H9 (cell line): ENCODE measurements around the gene DDX59. TPM values are rescaled to one million over a fixed set of nuclear protein-coding genes. Genes with fewer than 3 reads are reported as not detected.

Experiments
- DNase-seq: peaks from one replicate; pipeline ENCODE4 v3.0.0-alpha.2; 2017
- H2AFZ ChIP-seq: one replicate; pipeline ENCODE4 v1.6.1; 2013; ENCODE audit warnings: mild to moderate bottlenecking, low read length, control low read depth, moderate library complexity
- H2AK5ac ChIP-seq: 2 replicates; pipeline ENCODE4 v1.6.1; 2013; ENCODE audit warnings: low read length, control low read depth, mixed read lengths; ENCODE audit not compliant: insufficient read length
- H2BK120ac ChIP-seq: one replicate; pipeline ENCODE4 v1.6.1; 2013; ENCODE audit warnings: low read depth, mild to moderate bottlenecking, low read length, control low read depth, inconsistent platforms; ENCODE audit not compliant: poor library complexity, severe bottlenecking
- H2BK12ac ChIP-seq: 2 replicates; pipeline ENCODE4 v1.6.1; 2013; ENCODE audit warnings: low read length, control low read depth, mixed read lengths, low read depth; ENCODE audit not compliant: insufficient read length
- H2BK15ac ChIP-seq: 2 replicates; pipeline ENCODE4 v1.6.1; 2013; ENCODE audit warnings: low read depth, low read length, control low read depth
- H2BK20ac ChIP-seq: one replicate; pipeline ENCODE4 v1.6.1; 2013; ENCODE audit warnings: low read depth, mild to moderate bottlenecking, low read length, control low read depth, inconsistent platforms; ENCODE audit not compliant: poor library complexity, severe bottlenecking
- H2BK5ac ChIP-seq: 2 replicates; pipeline ENCODE4 v1.6.1; 2013; ENCODE audit warnings: low read length, control low read depth, mixed read lengths; ENCODE audit not compliant: insufficient read length
- H3K14ac ChIP-seq: 2 replicates; pipeline ENCODE4 v1.6.1; 2013; ENCODE audit warnings: low read length, control low read depth; ENCODE audit not compliant: insufficient read depth
- H3K18ac ChIP-seq: 2 replicates; pipeline ENCODE4 v1.6.1; 2013; ENCODE audit warnings: low read depth, mild to moderate bottlenecking, mixed read lengths, low read length, control low read depth; ENCODE audit not compliant: insufficient read length
- H3K23ac ChIP-seq: 2 replicates; pipeline ENCODE4 v1.6.1; 2013; ENCODE audit warnings: low read length, control low read depth, mixed read lengths, low read depth; ENCODE audit not compliant: insufficient read length
- H3K23me2 ChIP-seq: 2 replicates; pipeline ENCODE4 v1.6.1; 2013; ENCODE audit warnings: low read depth, mild to moderate bottlenecking, mixed read lengths, low read length, control low read depth; ENCODE audit not compliant: insufficient read length, poor library complexity, severe bottlenecking
- H3K27ac ChIP-seq: 2 replicates; pipeline ENCODE4 v1.5.1; 2013; ENCODE audit warnings: low read length, control low read depth, mixed read lengths, low read depth; ENCODE audit not compliant: insufficient read length
- H3K27me3 ChIP-seq: 2 replicates; pipeline ENCODE4 v1.6.1; 2013; ENCODE audit warnings: low read length, control low read depth, inconsistent platforms; ENCODE audit not compliant: insufficient read depth
- H3K4ac ChIP-seq: 2 replicates; pipeline ENCODE4 v1.6.1; 2013; ENCODE audit warnings: low read depth, mild to moderate bottlenecking, control low read depth, inconsistent platforms, low read length, moderate library complexity
- H3K4me1 ChIP-seq: 2 replicates; pipeline ENCODE4 v1.6.1; 2013; ENCODE audit warnings: low read length, control low read depth, inconsistent platforms; ENCODE audit not compliant: insufficient read depth
- H3K4me2 ChIP-seq: 2 replicates; pipeline ENCODE4 v1.6.1; 2013; ENCODE audit warnings: low read length, control low read depth, mixed read lengths; ENCODE audit not compliant: insufficient read length, insufficient read depth
- H3K56ac ChIP-seq: 2 replicates; pipeline ENCODE4 v1.6.1; 2013; ENCODE audit warnings: low read depth, mild to moderate bottlenecking, mixed read lengths, low read length, control low read depth; ENCODE audit not compliant: insufficient read length
- H3K79me1 ChIP-seq: 2 replicates; pipeline ENCODE4 v1.6.1; 2013; ENCODE audit warnings: low read depth, mild to moderate bottlenecking, moderate library complexity, low read length, control low read depth, inconsistent platforms; ENCODE audit not compliant: insufficient read depth, poor library complexity, severe bottlenecking
- H3K79me2 ChIP-seq: 2 replicates; pipeline ENCODE4 v1.6.1; 2013; ENCODE audit warnings: low read length, control low read depth, inconsistent platforms; ENCODE audit not compliant: insufficient read depth
- H3K9ac ChIP-seq: 2 replicates; pipeline ENCODE4 v1.6.1; 2013; ENCODE audit warnings: low read length, control low read depth, mixed read lengths; ENCODE audit not compliant: insufficient read length; ENCODE audit errors: extremely low read depth
- H3K9me3 ChIP-seq: one replicate; pipeline ENCODE4 v1.6.1; 2013; ENCODE audit warnings: low read depth, low read length, inconsistent platforms; ENCODE audit not compliant: control insufficient read depth
- H3T11ph ChIP-seq: one replicate; pipeline ENCODE4 v1.6.1; 2013; ENCODE audit warnings: mild to moderate bottlenecking, low read length, control low read depth, inconsistent platforms
- H4K20me1 ChIP-seq: one replicate; pipeline ENCODE4 v1.6.1; 2013; ENCODE audit not compliant: control insufficient read depth, insufficient read length, insufficient read depth
- H4K5ac ChIP-seq: 2 replicates; pipeline ENCODE4 v1.6.1; 2013; ENCODE audit warnings: low read depth, mild to moderate bottlenecking, mixed read lengths, low read length, control low read depth; ENCODE audit not compliant: insufficient read length
- H4K8ac ChIP-seq: replicated peaks from 2 replicates; pipeline ENCODE4 v1.6.1; 2013; ENCODE audit warnings: low read length, control low read depth, mixed read lengths, low read depth; ENCODE audit not compliant: insufficient read length
- H4K91ac ChIP-seq: 2 replicates; pipeline ENCODE4 v1.6.1; 2013; ENCODE audit warnings: low read depth, mild to moderate bottlenecking, moderate library complexity, mixed read lengths, low read length, control low read depth; ENCODE audit not compliant: insufficient read length
- H3K27ac Mint-ChIP-seq, 3 experiments: 2 replicates in 2 of 3; 3 replicates in 1 of 3; pipeline ENCODE4 v1.8.0; 2020 to 2021; ENCODE audit warnings: mixed read lengths in 3 of 3, mild to moderate bottlenecking in 1 of 3, moderate library complexity in 1 of 3
- H3K27me3 Mint-ChIP-seq: 2 replicates; pipeline ENCODE4 v1.8.0; 2021; ENCODE audit warnings: low read depth, mild to moderate bottlenecking, moderate library complexity, mixed read lengths
- H3K36me3 Mint-ChIP-seq, 3 experiments: 2 replicates in 2 of 3; 3 replicates in 1 of 3; pipeline ENCODE4 v1.8.0; 2020 to 2021; ENCODE audit warnings: low read depth in 3 of 3, mixed read lengths in 3 of 3; ENCODE audit not compliant: insufficient read depth in 1 of 3
- H3K4me1 Mint-ChIP-seq, 2 experiments: 2 replicates each; pipeline ENCODE4 v1.8.0; 2020; ENCODE audit warnings: mixed read lengths in 2 of 2
- H3K4me3 Mint-ChIP-seq, 2 experiments: 2 replicates in 1 of 2; 3 replicates in 1 of 2; pipeline ENCODE4 v1.8.0; 2020 to 2021; ENCODE audit warnings: mild to moderate bottlenecking in 2 of 2, mixed read lengths in 2 of 2, moderate library complexity in 1 of 2
- H3K9me3 Mint-ChIP-seq, 2 experiments: 2 replicates in 1 of 2; 3 replicates in 1 of 2; pipeline ENCODE4 v1.8.0; 2020; ENCODE audit warnings: mild to moderate bottlenecking in 2 of 2, mixed read lengths in 2 of 2, moderate library complexity in 1 of 2
- WGBS: extraction: QIAGEN DNeasy Blood & Tissue Kit; methylation state at CpG from one replicate; pipeline ENCODE4 v1.1.7; 2013; ENCODE audit warnings: missing lambda C conversion rate, low lambda C conversion rate, mixed read lengths; ENCODE audit not compliant: insufficient read length; ENCODE audit errors: extremely low coverage; 5-methylcytosine and 5-hydroxymethylcytosine counted together
- total RNA-seq: library from RNA; stranded (reverse); gene quantifications from 2 replicates; pipeline ENCODE4 v1.2.1, GENCODE V29; 2021
- TF ChIP-seq, protein P1 (sequence below): fragments of 200-600 bp; sonication (generic); conservative IDR thresholded peaks from 3 replicates; pipeline ENCODE4 v1.8.0; 2021; ENCODE audit warnings: antibody characterized with exemption, mild to moderate bottlenecking

Gene DDX59
- total RNA-seq, 1 experiment from 2014 or later = 14.0 TPM

- Histone ChIP-seq H2BK15ac (no peak overlapping the region), H4K5ac (no peak overlapping the region), H3K4ac (no peak overlapping the region), H4K20me1 (no peaks in the 10 kb centered on the region), H3K27me3 (no peaks in the 10 kb centered on the region), H3K9me3 (no peaks in the 10 kb centered on the region), H3K56ac (no peak overlapping the region), H3K27ac (no peak overlapping the region), H3K4me2 (no peak overlapping the region), H2BK12ac (no peak overlapping the region), H2AK5ac (no peak overlapping the region), H3K18ac (no peak overlapping the region), H3K79me1 (no peaks in the 10 kb centered on the region), H3K23me2 (no peaks in the 10 kb centered on the region), H2BK120ac (no peak overlapping the region), H4K8ac (no peak overlapping the region), H3T11ph (no peak overlapping the region), H2BK5ac (no peak overlapping the region), H2AFZ (no peak overlapping the region), H3K9ac (no peak overlapping the region), H3K79me2 (no peaks in the 10 kb centered on the region), H3K23ac (no peak overlapping the region), H2BK20ac (no peak overlapping the region), H3K14ac (no peak overlapping the region), H3K4me1 (no peaks in the 10 kb centered on the region), H4K91ac (no peak overlapping the region)
- TF ChIP-seq, protein P1, sequence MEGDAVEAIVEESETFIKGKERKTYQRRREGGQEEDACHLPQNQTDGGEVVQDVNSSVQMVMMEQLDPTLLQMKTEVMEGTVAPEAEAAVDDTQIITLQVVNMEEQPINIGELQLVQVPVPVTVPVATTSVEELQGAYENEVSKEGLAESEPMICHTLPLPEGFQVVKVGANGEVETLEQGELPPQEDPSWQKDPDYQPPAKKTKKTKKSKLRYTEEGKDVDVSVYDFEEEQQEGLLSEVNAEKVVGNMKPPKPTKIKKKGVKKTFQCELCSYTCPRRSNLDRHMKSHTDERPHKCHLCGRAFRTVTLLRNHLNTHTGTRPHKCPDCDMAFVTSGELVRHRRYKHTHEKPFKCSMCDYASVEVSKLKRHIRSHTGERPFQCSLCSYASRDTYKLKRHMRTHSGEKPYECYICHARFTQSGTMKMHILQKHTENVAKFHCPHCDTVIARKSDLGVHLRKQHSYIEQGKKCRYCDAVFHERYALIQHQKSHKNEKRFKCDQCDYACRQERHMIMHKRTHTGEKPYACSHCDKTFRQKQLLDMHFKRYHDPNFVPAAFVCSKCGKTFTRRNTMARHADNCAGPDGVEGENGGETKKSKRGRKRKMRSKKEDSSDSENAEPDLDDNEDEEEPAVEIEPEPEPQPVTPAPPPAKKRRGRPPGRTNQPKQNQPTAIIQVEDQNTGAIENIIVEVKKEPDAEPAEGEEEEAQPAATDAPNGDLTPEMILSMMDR = no peak
- no CpG with 5 or more reads among the region's 3 CpGs for WGBS
- no peaks in the 10 kb centered on the region; the same call in 1 of the 2 replicates for H3K27me3 Mint-ChIP-seq
- no peak overlapping the region for H3K27ac Mint-ChIP-seq
- H3K9me3 Mint-ChIP-seq = no peaks in the 10 kb centered on the region
- H3K4me3 Mint-ChIP-seq = no peak overlapping the region
- H3K4me1 Mint-ChIP-seq = peaks cover 5 to 7% of the 10 kb centered on the region in 2 experiments
- no peak for DNase-seq
- no peaks in the 10 kb centered on the region for H3K36me3 Mint-ChIP-seq
Measured at GRCh38 chr1:200704986-200705500, 35.3 kb upstream of the DDX59 start.
